ENCODE data around the gene IP6K3. TPM values are rescaled to one million over a fixed set of nuclear protein-coding genes. Genes with fewer than 3 reads are reported as not detected.

Gene IP6K3
- polyA plus RNA-seq, 1 of the 3 experiments (the other 2 are of a cell fraction), result 0.21 TPM

- no peak for TF ChIP-seq PBX3 (IDR thresholded peaks at IDR 0.05)
- TF ChIP-seq NRF1 (IDR thresholded peaks at IDR 0.05; ENCODE audit: low read depth, low read length), result no peak
- no peak for TF ChIP-seq ELF1 (IDR thresholded peaks at IDR 0.05)
- TF ChIP-seq USF2 (IDR thresholded peaks at IDR 0.05; ENCODE audit: borderline replicate concordance, low read depth, low read length), result no peak
- no peak for TF ChIP-seq FOXM1 (IDR thresholded peaks at IDR 0.05; ENCODE audit: low read depth)
- TF ChIP-seq MEF2A (IDR thresholded peaks at IDR 0.05; ENCODE audit: borderline replicate concordance, low read depth), result no peak
- TF ChIP-seq TCF12 (IDR thresholded peaks at IDR 0.05), result no peak
- TF ChIP-seq ZBTB33 (IDR thresholded peaks at IDR 0.05; ENCODE audit: borderline replicate concordance, low read depth), result no peak
- TF ChIP-seq RFX5 (IDR thresholded peaks at IDR 0.05; ENCODE audit: low read length), result no peak
Measured at GRCh38 chr6:33778444-33779121, 31.9 kb upstream of the IP6K3 start (continued).

GRCh38 chr6:33777398-33778388 is 31.0 kb upstream of the IP6K3 start:
- H2AFZ ChIP-seq (ENCODE audit: low read depth), result no peak overlapping the region
- peaks cover 29% of the 10 kb centered on the region for H3F3A ChIP-seq (replicated peaks; ENCODE audit: insufficient read depth)
- no peak overlapping the region for H3K4me3 ChIP-seq (ENCODE audit: low read depth in 2 of 2, low read length in 1 of 2)
- H3K36me3 ChIP-seq (replicated peaks in 1 of 2; ENCODE audit: control insufficient read depth in 1 of 2, insufficient read depth in 2 of 2, low read length in 1 of 2), result peaks cover 68 to 80% of the 10 kb centered on the region in 2 experiments
- H3K4me2 ChIP-seq, result no peak overlapping the region
- H3K79me2 ChIP-seq (ENCODE audit: insufficient read depth), result peaks cover 8% of the 10 kb centered on the region; the same call in 1 of the 2 replicates
- H3K27me3 ChIP-seq (ENCODE audit: insufficient read depth), result no peaks in the 10 kb centered on the region
- POLR2A ChIA-PET, result interaction anchor here (0.6 to 2.0 kb wide), 2 partner anchors 10 to 17 kb away, joined by 3 to 7 read pairs; no protein-coding TSS in a partner anchor
- no peaks in the 10 kb centered on the region for H4K20me1 ChIP-seq (ENCODE audit: insufficient read depth)
- TF ChIP-seq FOXJ3 (CRISPR knock-in tag; IDR thresholded peaks at IDR 0.05) (no peak), MEF2A (IDR thresholded peaks at IDR 0.05; ENCODE audit: borderline replicate concordance, low read depth) (no peak), TAF1 (IDR thresholded peaks at IDR 0.05; ENCODE audit: borderline replicate concordance, low read depth, low read length) (no peak), USF2 (IDR thresholded peaks at IDR 0.05; ENCODE audit: borderline replicate concordance, low read depth, low read length) (no peak), CTCF (IDR thresholded peaks at IDR 0.05) (no peak), ELF1 (IDR thresholded peaks at IDR 0.05) (no peak), SMC3 (IDR thresholded peaks at IDR 0.05; ENCODE audit: low read depth, low read length) (no peak), GABPA (IDR thresholded peaks at IDR 0.05; ENCODE audit: low read depth) (no peak), REST (IDR thresholded peaks at IDR 0.05; ENCODE audit: low read depth, low read length) (no peak), FOSL2 (IDR thresholded peaks at IDR 0.05; ENCODE audit: borderline replicate concordance, low read depth) (no peak)
- CTCF ChIA-PET, result interaction anchor here (0.6 to 5.7 kb wide), 9 partner anchors 9 to 377 kb away, joined by 3 to 63 read pairs (median 7); partner anchors contain the start of gene UQCC2
- H3K9me3 ChIP-seq, result no peaks in the 10 kb centered on the region
- no peak for DNase-seq
- H3K27ac ChIP-seq (ENCODE audit: low read depth in 2 of 2, low read length in 1 of 2), result no peak overlapping the region; a peak in 1 of 4 replicates
- H3K4me1 ChIP-seq (ENCODE audit: control insufficient read depth in 1 of 2, insufficient read depth in 2 of 2, low read depth in 1 of 2, low read length in 1 of 2), result peaks cover 22 to 25% of the 10 kb centered on the region in 2 experiments
- 97% methylated on average over 12 of the region's 25 CpGs for WGBS (ENCODE audit: low lambda C conversion rate)
- H3K9ac ChIP-seq, result no peak overlapping the region
- H3K9me2 ChIP-seq, result no peaks in the 10 kb centered on the region

Data from SK-N-SH (cell line).